B cell (primary cell): ENCODE data around the gene DECR2. TPM values are rescaled to one million over a fixed set of nuclear protein-coding genes. Genes with fewer than 3 reads are reported as not detected.
A peak's percentile ranks its signal among the peaks of the same experiment; 100 is the strongest.

Experiments used
- ATAC-seq: fragments of 200-7000 bp; cut with Tn5 transposase; one replicate; pipeline ENCODE4 v1.10.0; 2021; ENCODE audit warnings: low read depth, mild to moderate bottlenecking, moderate number of reproducible peaks, moderate library complexity
- CTCF ChIA-PET: fragments of 350-600 bp; sonication (Branson Sonifier 250); formaldehyde crosslinking; loops from one replicate; lab custom pipeline; 2021; ENCODE audit warnings: antibody characterized with exemption, inconsistent platforms; lab: Charles Lee
- POLR2A ChIA-PET: fragments of 350-600 bp; sonication (Branson Sonifier 250); formaldehyde crosslinking; loops from one replicate; lab custom pipeline; 2021; ENCODE audit warnings: antibody characterized with exemption; lab: Charles Lee
- DNase-seq: peaks from one replicate; pipeline ENCODE4 v3.0.0; 2013
- H2AFZ ChIP-seq: 2 replicates; pipeline ENCODE4 v1.6.1; 2012; ENCODE audit warnings: mild to moderate bottlenecking, low read depth, low read length; ENCODE audit not compliant: insufficient read depth, poor library complexity, severe bottlenecking
- H3K27ac ChIP-seq, 2 donors: 1 replicate in 1 of 2; 2 replicates in 1 of 2; pipeline ENCODE4 v1.5.1; 2012 to 2013; ENCODE audit warnings: low read length in 2 of 2, mild to moderate bottlenecking in 2 of 2, moderate library complexity in 1 of 2
- H3K27me3 ChIP-seq, 4 experiments: fragments of 200-600 bp in 1 of 4; sonication (generic) in 1 of 4; replicated peaks in 1 of 4; 1 replicate in 2 of 4; 2 replicates in 2 of 4; pipeline versions ENCODE4 v1.6.1 to v1.7.0; 2013 to 2016; ENCODE audit warnings: low read length in 3 of 4, mild to moderate bottlenecking in 2 of 4, mixed read lengths in 1 of 4, moderate library complexity in 1 of 4; ENCODE audit not compliant: insufficient read depth in 4 of 4, control insufficient read depth in 3 of 4; ENCODE audit errors: control extremely low read depth in 1 of 4
- H3K36me3 ChIP-seq, 2 experiments: replicated peaks in 1 of 2; 1 replicate in 1 of 2; 2 replicates in 1 of 2; pipeline versions ENCODE4 v1.6.1 to v1.7.1; 2013; ENCODE audit warnings: low read length in 1 of 2; ENCODE audit not compliant: insufficient read depth in 2 of 2, control insufficient read depth in 1 of 2; ENCODE audit errors: control extremely low read depth in 1 of 2, extremely low read depth in 1 of 2
- H3K4me1 ChIP-seq, 2 donors: fragments of 200-600 bp in 1 of 2; sonication (generic) in 1 of 2; 1 replicate in 1 of 2; 2 replicates in 1 of 2; pipeline versions ENCODE4 v1.5.1 to v1.6.1; 2013 to 2017; ENCODE audit warnings: low read length in 2 of 2; ENCODE audit not compliant: control insufficient read depth in 2 of 2, insufficient read depth in 2 of 2
- H3K4me2 ChIP-seq: replicated peaks from 2 replicates; pipeline ENCODE3; 2012; ENCODE audit warnings: mild to moderate bottlenecking, low read depth, low read length; ENCODE audit not compliant: poor library complexity, severe bottlenecking
- H3K4me3 ChIP-seq, 5 experiments: fragments of 200-600 bp in 1 of 5; sonication (generic) in 1 of 5; 1 replicate in 3 of 5; 2 replicates in 2 of 5; pipeline versions ENCODE4 v1.5.1 to v1.7.0; 2011 to 2016; ENCODE audit warnings: low read length in 4 of 5, mild to moderate bottlenecking in 4 of 5, low read depth in 2 of 5, control low read depth in 1 of 5, moderate library complexity in 1 of 5; ENCODE audit not compliant: insufficient read depth in 1 of 5; ENCODE audit errors: control extremely low read depth in 1 of 5, extremely low read depth in 1 of 5
- H3K79me2 ChIP-seq: fragments of 200-600 bp; sonication (generic); one replicate; pipeline ENCODE4 v1.6.0; 2016; ENCODE audit warnings: low read length; ENCODE audit not compliant: control insufficient read depth, insufficient read depth
- H3K9ac ChIP-seq: fragments of 200-600 bp; sonication (generic); 2 replicates; pipeline ENCODE4 v1.6.1; 2017; ENCODE audit warnings: mild to moderate bottlenecking, low read length, moderate library complexity
- H3K9me3 ChIP-seq, 3 donors: one replicate each; pipeline versions ENCODE4 v1.6.1 to v1.7.1; 2013; ENCODE audit warnings: low read length in 2 of 3; ENCODE audit not compliant: control insufficient read depth in 2 of 3, insufficient read depth in 1 of 3; ENCODE audit errors: control extremely low read depth in 1 of 3
- H4K20me1 ChIP-seq: 2 replicates; pipeline ENCODE4 v1.6.0; 2012; ENCODE audit warnings: mild to moderate bottlenecking, low read length; ENCODE audit not compliant: insufficient read depth, control insufficient read depth, poor library complexity, severe bottlenecking
- H3K27ac Mint-ChIP-seq: one replicate; pipeline ENCODE4 v1.8.0; 2021; ENCODE audit warnings: mixed read lengths
- H3K27me3 Mint-ChIP-seq: one replicate; pipeline ENCODE4 v1.8.0; 2021; ENCODE audit warnings: mixed read lengths
- H3K4me1 Mint-ChIP-seq: one replicate; pipeline ENCODE4 v1.8.0; 2021; ENCODE audit warnings: mixed read lengths
- H3K4me3 Mint-ChIP-seq: one replicate; pipeline ENCODE4 v1.8.0; 2021; ENCODE audit warnings: mixed read lengths
- H3K9me3 Mint-ChIP-seq: one replicate; pipeline ENCODE4 v1.8.0; 2022; ENCODE audit warnings: mixed read lengths; ENCODE audit not compliant: insufficient read depth
- EZH2 ChIP-seq: IDR thresholded peaks from 2 replicates; pipeline ENCODE4 v1.6.1; 2012; ENCODE audit warnings: borderline replicate concordance, low read depth, mild to moderate bottlenecking, moderate library complexity, low read length; ENCODE audit not compliant: insufficient read depth, poor library complexity, severe bottlenecking
- WGBS: methylation state at CpG from one replicate; pipeline ENCODE4 v1.1.5; 2013; ENCODE audit warnings: missing lambda C conversion rate; ENCODE audit not compliant: insufficient coverage; 5-methylcytosine and 5-hydroxymethylcytosine counted together
- intact Hi-C: fragments of 100-400 bp; cut with micrococcal nuclease; formaldehyde crosslinking; loops from one replicate; pipeline ENCODE4 v1.10.0; 2022
- polyA plus RNA-seq: library from polyadenylated mRNA; depleted of rRNA; stranded (reverse); fragments of >200 nt; gene quantifications from 2 replicates; pipeline ENCODE4 v1.2.3, GENCODE V29; 2012
- total RNA-seq, 2 donors: library from RNA; stranded (reverse); fragments of 120-200 nt in 1 of 2; gene quantifications; 1 replicate in 1 of 2; 2 replicates in 1 of 2; pipeline versions ENCODE4 v1.2.3 to v1.2.4, GENCODE V29; 2013 to 2022
- TF ChIP-seq, protein P1 (sequence below): fragments of 200-600 bp; IDR thresholded peaks from one replicate; pipeline ENCODE4 v1.8.0; 2022; ENCODE audit warnings: antibody characterized with exemption, mild to moderate bottlenecking

DECR2 gene
- total and polyA plus RNA-seq, 2 donors (not counting 1 experiment from before 2014, with no cell fraction given), result 11.0 to 16.3 TPM

DNA sequence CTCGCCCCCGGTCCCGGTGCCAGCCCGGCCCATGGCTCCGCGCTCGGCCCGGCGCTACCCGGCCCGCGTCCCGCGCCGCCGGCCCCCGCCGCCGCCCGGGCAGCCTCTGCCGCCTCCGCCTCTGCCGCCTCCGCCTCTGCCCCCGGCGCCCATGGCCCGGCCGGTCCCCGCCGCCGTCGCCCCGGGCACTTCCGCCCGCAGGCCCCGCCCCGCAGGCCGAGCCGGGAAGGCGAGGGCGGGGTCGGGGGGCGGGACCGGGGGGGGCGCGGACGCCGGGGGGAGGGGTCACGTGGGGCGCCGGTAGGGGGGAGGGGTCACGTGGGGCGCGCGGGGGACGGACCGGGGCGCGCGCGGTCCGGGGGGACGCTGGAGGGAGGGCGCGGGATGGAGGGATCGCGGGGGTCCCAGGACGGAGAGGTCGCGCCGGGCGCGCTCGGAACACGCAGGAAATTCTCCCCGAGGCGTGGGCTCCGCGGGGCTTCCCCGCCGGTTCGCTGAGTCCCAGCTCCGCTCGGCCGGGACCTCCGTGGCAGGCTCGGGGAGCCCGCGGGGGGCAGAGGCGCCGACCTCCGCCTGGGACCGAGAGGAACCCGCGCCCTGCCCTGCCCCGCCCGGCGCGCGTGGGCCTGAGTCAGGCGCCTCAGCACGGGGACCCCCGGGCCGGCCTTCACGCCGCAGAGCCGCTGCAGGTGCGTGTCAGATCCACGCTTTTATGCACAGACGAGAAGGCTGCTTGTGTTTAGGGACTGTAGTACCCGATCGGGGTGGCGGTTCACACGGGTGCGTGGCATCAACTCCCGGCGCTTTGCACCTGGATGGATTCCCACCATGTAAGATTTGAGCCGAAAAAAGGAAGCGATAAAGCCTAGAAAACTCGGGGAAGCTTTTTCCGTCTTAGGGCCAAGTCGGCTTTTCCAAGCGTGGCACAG lies 19.6 kb upstream of the DECR2 start, which contains the start of gene PGAP6:
Gene PGAP6 (minus strand): TSS at position 190 of the 929 bp plus-strand sequence. CDS start 157 bp downstream, at position 33.
- POLR2A ChIA-PET, result interaction anchor here (0.6 to 2.3 kb wide), 7 partner anchors 11 to 187 kb away, joined by 3 to 24 read pairs (median 4); partner anchors contain the start of genes CAPN15, DECR2, MRPL28 and NME4
- H3K27ac Mint-ChIP-seq, result peak within 1 kb of the TSS; percentile 93
- intact Hi-C loops, result loop anchor here (1.0 to 5.0 kb wide), 3 partner anchors 12 to 145 kb away; partner anchors contain the start of genes CAPN15, MRPL28 and RAB11FIP3
- H3K9me3 Mint-ChIP-seq, result no peaks in the 10 kb centered on the region
- H4K20me1 ChIP-seq, result peaks cover 18% of the 10 kb centered on the region
- TF ChIP-seq, protein P1, sequence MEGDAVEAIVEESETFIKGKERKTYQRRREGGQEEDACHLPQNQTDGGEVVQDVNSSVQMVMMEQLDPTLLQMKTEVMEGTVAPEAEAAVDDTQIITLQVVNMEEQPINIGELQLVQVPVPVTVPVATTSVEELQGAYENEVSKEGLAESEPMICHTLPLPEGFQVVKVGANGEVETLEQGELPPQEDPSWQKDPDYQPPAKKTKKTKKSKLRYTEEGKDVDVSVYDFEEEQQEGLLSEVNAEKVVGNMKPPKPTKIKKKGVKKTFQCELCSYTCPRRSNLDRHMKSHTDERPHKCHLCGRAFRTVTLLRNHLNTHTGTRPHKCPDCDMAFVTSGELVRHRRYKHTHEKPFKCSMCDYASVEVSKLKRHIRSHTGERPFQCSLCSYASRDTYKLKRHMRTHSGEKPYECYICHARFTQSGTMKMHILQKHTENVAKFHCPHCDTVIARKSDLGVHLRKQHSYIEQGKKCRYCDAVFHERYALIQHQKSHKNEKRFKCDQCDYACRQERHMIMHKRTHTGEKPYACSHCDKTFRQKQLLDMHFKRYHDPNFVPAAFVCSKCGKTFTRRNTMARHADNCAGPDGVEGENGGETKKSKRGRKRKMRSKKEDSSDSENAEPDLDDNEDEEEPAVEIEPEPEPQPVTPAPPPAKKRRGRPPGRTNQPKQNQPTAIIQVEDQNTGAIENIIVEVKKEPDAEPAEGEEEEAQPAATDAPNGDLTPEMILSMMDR, result no peak
- no peak for TF ChIP-seq EZH2
- peak within 1 kb of the TSS; percentile 55 to 84 for H3K27ac ChIP-seq
- peaks cover 0 to 1% of the 10 kb centered on the region in 2 experiments for H3K36me3 ChIP-seq
- CTCF ChIA-PET, result interaction anchor here (1.0 to 1.9 kb wide), 4 partner anchors 10 to 21 kb away, joined by 3 to 8 read pairs (median 4); partner anchors contain the start of gene MRPL28
- peaks cover 22% of the 10 kb centered on the region for H3K4me1 Mint-ChIP-seq
- H3K27me3 ChIP-seq, result no peaks in the 10 kb centered on the region
- under 1% methylated on average over 102 of the region's 123 CpGs for WGBS
- H3K9me3 ChIP-seq, result no peaks in the 10 kb centered on the region
- H3K4me2 ChIP-seq, result peak within 1 kb of the TSS; percentile 98
- ATAC-seq (peak; percentile 73), DNase-seq (peak; percentile 80)
- no peaks in the 10 kb centered on the region for H3K27me3 Mint-ChIP-seq
- peaks cover 32% of the 10 kb centered on the region for H3K79me2 ChIP-seq
- H2AFZ ChIP-seq, result peak within 1 kb of the TSS; percentile 79
- H3K4me1 ChIP-seq, result peaks cover 21 to 33% of the 10 kb centered on the region in 2 donors
- H3K9ac ChIP-seq, result peak within 1 kb of the TSS; percentile 88
- peak within 1 kb of the TSS; percentile 60 to 99 (median 72) for H3K4me3 ChIP-seq
- H3K4me3 Mint-ChIP-seq, result peak within 1 kb of the TSS; percentile 97
